Right ventricle myocardium superior (tissue), 1 donor: Measurements from ENCODE around the gene GGTLC1. TPM values are rescaled to one million over a fixed set of nuclear protein-coding genes. Genes with fewer than 3 reads are reported as not detected.

Source experiments
- ATAC-seq: fragments of 200-7000 bp; cut with Tn5 transposase; one replicate; pipeline ENCODE4 v1.9.1; 2020; ENCODE audit warnings: mild to moderate bottlenecking; ENCODE audit not compliant: poor library complexity
- DNase-seq: peaks from one replicate; pipeline ENCODE4 v3.0.0-alpha.2; 2020
- intact Hi-C: fragments of 100-400 bp; cut with DNase I; formaldehyde crosslinking; loops from one replicate; pipeline ENCODE4 v1.11.2; 2022
- long read RNA-seq: library from polyadenylated mRNA; unstranded; transcript quantifications from one replicate; pipeline ENCODE4 v2.0.0, GENCODE V29; 2021
- total RNA-seq: library from RNA; stranded (reverse); fragmentation: NEBNext Ultra II Directional; extraction: Animal tissue kit (Norgen Biotek cat#: 25700); gene quantifications from one replicate; pipeline ENCODE4 v1.2.1, GENCODE V29; 2021
- donor health status: DM: no; HTN: yes; CAD: no; lungs with severe emphysema.

The GGTLC1 gene
- not detected for total RNA-seq
- long read RNA-seq = 0 reads

DNA sequence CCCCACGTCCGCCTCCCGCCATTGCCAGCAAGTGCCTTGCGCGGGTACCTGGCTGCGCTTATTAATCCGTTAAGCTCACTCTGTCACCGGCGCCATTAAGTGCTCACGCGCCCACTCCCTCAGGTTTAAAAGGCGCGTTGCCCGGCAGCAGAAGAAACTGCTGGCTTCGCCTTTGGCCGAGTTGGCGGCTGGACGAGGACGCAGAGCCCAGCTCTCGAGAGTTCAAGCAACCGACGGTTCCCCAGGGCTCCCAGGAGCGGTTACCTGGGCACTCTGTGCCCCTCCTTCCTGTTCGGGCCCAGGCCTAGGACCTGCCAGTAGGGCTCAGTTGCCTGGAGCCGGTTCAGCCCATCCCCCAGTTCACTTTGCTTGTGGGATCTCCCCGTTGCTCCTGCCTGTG is at the start of gene GGTLC1:
GGTLC1 (minus strand) TSS at position 219 of the 400 bp plus-strand sequence. CDS start 2,168 bp downstream, outside the sequence.
- DNase-seq (no peak), ATAC-seq (no peak)
- intact Hi-C loops = no loop called here

DNA sequence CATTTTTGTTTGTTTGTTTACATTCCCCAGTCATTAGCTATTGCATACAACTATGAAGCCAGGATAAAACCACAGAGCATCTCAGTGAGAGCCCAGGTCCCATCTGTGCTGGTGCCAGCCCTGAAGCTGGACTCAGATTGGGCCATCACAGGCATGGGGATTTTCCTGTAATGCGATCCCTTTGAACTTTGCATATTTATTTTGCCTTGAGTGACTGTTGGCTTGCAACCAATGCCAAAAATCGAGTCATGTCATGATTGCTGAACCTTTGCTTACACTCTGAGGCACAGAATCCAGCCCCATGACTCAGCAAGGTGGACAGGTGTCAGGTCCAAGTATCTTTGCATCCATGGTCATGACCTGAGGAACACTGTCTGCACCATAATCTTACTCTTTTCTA is 46.2 kb upstream of the GGTLC1 start:
- no peak for DNase-seq
- intact Hi-C loops = no loop called here
- ATAC-seq = no peak

DNA sequence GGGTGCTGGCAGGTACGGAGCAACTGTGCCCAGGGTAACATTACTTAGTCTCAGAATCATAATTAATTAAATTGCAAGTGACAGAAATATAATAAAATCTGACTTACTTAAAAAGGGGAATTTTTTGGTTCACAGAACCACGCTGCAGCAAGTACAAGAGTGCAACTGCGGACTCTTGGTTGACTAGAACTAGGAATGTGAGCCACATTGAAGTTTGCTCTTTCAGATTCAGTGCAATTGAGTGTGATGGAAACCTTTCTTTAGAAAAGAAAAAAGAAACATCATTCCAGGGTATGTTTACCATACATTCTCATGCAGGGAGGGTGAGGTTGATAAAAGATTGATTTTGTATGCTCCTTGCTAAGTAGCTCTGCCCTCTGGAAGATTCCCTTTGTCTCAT is 45.0 kb upstream of the GGTLC1 start:
- intact Hi-C loops = no loop called here
- no peak for ATAC-seq

DNA sequence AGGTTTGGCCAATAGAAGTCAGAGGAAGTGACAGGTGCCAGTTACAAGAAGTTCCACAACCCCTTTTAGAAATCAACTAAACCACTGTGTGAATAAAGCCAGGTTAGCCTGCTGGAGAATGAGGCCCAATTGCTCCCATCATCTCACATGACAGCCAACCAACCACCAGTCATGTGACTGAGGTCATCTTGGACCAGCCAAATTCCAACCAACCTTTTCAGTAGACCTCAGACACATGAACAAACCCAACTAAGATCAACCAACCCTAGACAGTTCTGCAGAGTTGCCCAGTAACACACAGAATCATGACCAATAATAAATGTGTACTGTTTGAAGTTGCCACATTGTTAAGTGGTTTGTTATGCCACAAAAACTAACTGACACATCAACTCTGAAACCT is 44.6 kb upstream of the GGTLC1 start:
- intact Hi-C loops = no loop called here
- ATAC-seq = no peak

More for the DNA sequence above, 45.0 kb upstream of the GGTLC1 start:
- DNase-seq = no peak

DNA sequence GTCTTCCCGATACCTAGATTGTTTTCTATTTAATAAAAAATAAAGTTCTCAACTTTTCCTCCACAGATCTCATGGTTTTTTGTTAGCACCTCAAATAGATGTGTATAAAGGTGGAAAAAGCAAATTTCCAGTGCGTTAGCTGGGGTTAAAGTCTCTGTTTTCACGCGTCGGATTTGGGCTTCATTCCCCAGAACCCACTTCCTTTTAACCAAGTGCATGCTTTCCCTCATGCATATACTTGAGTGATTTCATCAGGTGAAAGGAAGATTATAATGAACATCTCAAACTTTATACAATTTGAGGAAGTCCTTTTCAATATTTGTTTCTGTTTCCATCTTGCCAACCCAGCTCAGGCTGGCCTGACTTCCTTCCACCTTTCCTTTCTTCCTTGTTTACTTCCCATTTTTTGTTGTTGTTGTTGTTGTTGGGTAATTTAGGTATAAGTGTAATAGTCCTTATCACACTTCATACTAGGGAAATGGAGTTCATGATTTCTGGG is 43.9 kb upstream of the GGTLC1 start:
- intact Hi-C loops = no loop called here
- ATAC-seq (no peak), DNase-seq (no peak)

More for the DNA sequence above, 44.6 kb upstream of the GGTLC1 start:
- DNase-seq = no peak

DNA sequence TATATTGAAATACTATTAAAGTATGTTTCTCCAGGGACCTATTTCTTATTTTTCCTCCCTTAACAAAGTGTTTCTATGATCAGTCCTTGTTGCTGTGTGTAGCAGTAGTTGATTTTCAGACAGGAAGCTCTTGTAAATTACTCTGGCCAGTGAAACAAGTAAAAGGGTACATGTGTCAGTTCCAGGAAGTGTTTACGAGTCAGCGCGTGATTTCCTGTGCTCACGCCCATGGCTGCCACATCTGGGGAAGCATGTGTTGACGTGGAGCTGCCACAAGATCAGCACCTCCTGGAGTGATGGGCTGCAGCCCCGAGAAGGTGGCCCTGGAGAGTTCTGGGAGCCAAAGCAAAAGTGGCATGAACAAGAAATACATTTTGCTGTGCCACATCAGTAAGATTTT is 38.6 kb upstream of the GGTLC1 start:
- intact Hi-C loops = no loop called here
- peak; percentile 73 for ATAC-seq
- peak; percentile 74 for DNase-seq

DNA sequence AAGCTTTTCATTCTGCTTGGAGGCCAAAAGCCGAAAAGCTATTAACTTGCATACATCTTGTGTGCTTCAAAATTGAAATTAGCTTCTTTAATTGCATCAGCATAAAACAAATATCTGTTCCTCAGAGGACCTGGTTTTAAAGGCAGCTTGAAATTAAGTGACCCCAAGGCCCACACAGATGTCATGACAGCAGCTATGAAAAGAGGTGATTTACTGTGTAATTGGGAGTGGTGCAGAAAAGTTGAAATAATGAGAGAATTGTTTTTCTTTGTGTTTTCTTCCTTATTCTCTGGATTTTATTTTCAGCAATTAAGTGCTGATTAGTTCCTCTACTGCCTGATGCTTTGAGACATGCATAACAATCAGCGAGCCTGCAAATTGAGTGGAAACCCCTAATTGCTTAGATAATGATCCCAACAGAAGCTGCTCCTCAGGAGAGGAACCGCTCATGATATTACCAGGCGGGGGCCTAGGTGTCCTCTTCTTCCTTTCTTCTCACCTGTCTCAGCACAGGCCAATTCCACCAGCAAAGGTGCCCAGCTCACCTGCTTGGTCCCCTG is 34.1 kb upstream of the GGTLC1 start:
- no peak for DNase-seq
- intact Hi-C loops = no loop called here
- ATAC-seq = no peak

DNA sequence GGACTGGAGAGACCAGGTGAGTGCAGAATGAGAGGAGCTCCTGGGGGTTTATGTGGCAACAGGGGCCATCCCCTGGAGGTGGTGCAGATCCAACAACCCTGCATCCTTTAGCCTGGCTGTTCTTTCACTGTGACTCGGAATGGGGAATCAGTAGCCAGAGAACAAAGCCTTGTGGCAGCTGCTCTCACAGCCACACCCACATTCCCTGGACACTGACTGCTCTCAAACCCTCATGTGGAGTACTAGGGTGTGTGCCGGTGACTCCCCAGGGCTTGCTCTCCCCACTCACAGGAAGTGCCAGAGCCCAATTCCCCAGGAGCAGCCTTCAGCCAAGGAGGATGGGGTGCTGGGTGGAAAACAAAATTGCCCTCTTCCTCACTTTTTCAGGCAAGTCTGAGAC is 30.2 kb upstream of the GGTLC1 start:
- DNase-seq (no peak), ATAC-seq (no peak)
- intact Hi-C loops = no loop called here

DNA sequence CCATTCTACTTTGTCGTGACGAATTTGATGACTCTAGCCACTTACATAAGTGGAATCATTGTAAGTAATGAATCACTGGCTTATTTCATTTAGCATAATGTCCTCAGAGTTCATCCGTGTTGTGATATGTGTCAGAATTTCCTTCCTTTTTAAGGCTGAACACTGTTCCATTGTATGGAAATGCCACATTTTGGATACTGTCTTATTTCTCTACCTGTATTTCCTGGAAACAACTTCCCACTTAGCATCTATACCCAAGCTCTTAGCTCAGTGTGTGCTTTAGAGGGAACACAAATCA is 28.8 kb upstream of the GGTLC1 start:
- DNase-seq (no peak), ATAC-seq (no peak)
- intact Hi-C loops = no loop called here

DNA sequence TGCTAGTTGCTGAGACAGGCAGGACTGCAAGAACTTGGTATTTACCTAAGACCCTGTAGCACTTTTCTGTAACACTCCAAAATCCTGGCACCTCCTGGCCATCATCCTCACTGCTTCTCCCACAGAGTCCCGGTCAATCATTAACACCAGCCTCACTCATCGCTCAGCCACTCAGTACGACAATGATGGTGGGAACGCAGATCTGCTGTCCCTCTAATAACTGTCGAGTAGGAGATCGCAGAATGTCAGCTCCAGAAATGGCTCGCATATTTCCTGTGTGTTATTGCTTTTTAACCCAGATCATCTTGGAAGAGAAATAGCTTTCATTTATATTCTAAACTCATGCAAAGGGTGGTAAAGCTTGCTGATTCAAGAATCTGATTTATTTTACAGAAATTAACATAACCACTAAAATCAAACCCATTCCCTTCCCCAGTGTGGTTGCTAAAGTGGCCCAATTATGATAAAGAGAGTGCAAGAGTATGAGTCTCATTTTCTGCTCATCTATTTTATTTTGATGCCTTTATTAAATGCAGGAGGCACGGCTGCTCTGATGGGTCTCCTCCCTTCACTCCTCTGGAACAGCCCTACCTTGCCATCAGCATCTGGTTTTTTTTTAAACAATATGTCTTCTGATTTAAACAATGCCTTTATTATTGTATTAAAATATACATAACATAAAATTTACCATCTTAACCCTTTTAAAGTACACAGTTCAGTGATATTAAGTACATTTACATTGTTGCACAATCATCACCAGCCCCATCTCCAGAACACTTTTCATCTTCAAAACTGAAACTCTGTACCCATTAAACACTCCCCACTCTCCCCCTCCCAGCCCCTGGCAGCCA is 28.3 kb upstream of the GGTLC1 start:
- DNase-seq (no peak), ATAC-seq (no peak)
- intact Hi-C loops = no loop called here

DNA sequence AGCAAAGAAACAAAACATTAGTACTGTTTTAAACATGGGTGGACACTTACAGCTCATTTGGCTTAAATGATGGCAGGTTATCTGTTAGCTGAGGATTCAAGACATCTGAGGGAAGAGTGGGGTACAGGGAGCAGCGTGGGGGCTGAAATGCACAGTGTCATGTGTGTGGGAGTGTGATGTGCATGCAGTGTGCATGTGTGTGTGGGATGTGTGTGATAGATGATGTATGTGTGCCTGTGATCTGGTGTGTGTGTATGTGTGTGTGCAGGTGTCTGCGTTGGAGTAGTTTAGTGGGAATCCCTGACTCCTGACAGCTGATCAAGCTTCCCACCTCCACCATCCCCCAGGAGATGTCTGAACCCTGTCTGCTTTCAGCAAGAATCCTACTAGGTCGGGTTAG is 25.4 kb upstream of the GGTLC1 start:
- DNase-seq (no peak), ATAC-seq (no peak)
- intact Hi-C loops = no loop called here

DNA sequence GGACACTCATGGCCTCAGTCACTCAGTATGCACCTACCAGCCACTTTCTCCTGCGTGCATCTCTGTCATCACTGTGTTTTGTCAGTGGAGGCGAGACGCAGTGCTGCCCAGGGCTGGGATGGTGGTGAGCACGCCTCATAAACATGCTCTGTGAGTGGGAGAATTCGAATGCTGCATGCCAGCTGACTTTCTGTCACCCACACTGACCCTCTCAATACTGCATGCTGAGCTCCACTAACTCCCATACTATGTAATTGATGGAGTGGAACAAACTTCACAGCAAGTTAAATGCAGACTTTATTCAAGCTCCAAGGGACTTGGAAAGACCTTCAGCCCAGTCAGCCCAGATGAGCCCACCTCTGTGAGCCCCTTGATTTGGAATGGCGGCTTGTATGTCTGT is 22.7 kb upstream of the GGTLC1 start:
- no peak for ATAC-seq
- intact Hi-C loops = no loop called here

DNA sequence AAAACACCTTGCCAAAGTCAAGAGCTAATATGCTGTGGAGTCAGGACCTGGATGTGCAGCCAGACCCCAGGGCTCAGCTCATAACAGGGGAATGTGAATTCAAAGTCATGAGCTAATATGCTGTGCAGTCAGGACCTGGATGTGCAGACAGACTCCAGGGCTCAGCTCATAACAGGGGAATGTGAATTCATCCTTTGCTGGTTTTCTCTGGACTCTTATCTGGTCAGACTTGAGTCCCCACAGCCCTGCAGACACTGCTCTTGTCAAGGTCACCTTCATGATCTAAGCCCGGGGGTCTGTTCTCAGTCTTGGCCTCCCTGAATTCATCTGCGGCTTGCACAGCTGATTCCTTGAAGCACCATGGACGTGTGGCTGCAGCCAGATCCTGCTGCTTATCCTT is 19.2 kb upstream of the GGTLC1 start:
- no peak for ATAC-seq
- no peak for DNase-seq
- intact Hi-C loops = no loop called here

More for the DNA sequence above, 22.7 kb upstream of the GGTLC1 start:
- DNase-seq = no peak

DNA sequence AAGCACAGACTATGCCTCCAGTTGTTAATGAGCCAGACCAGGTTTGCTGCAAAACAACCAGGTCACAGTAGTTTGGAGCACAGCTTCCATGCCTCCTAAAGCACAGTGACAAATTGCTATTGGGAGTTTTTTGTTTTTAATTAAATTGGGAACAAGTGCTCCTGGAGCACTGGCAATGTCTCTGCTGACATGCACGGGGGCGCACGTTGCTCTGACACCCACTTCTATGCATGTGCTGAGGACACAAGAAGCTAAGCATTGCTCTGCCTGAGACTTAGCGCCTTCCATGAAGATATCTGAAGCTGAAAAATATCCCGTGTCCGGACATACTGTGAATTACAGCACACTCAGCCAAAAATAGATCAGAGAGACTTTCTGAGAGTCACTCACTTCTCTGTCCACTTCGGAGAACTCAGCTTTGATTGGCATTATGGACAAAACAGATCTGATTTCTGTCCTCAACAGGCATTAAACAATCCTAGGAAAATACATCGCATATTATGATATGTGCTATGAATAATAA is 18.6 kb upstream of the GGTLC1 start:
- intact Hi-C loops = no loop called here
- DNase-seq (no peak), ATAC-seq (peak; percentile 60)

DNA sequence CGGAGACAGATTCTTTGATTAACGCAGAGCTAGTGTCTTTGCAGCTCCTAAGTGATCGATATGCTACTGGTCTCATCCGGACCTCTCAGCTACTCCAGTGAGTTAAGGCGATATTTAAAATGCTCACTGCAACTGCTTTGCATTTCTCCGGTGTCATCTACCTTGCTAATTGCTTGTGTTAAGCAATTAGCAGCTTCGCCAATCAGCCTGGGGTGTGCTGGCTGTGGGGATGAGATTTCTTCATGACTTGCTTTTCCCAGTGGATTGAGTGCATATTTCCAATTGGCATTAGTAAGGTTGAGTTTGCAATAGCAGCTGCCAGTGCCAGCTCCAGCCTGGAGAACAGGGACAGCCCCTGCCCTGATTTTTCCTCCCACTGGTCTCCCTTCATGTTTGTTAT is 18.0 kb upstream of the GGTLC1 start:
- ATAC-seq (no peak), DNase-seq (no peak)
- intact Hi-C loops = no loop called here

DNA sequence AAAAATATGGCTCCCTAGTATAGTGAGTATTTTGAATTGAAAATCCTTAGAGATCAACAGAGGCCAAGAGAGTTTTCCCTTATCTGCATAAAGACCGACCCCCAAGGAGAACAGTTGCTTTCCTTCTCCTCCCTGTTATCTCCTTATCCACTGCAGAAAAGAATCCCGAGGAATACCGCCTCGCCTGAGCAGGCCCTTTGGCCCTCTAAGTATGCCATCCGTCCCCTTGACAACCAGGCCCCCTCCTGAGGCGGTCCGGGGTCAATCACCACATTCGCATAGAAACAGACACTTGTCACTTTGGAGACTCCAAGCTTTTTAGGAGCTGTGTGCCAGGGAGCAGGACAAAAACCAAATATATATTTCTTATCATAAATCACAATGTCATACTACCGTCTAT is 15.9 kb upstream of the GGTLC1 start:
- intact Hi-C loops = no loop called here
- DNase-seq (no peak), ATAC-seq (no peak)

DNA sequence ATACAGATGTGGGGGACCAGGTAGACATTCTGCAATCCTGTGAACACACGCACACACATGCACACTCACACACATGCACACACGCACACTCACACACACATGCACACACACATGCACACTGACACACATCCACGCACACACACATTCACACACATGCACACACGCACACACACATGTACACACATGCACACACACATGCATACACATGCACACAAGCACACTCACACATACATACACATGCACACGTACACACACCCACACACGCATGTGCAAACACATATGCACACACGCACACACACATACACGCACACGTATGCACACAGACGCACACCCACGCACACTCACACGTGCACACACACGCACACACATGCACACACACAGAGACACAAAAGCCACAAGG is 14.3 kb upstream of the GGTLC1 start:
- intact Hi-C loops = no loop called here
- ATAC-seq = no peak
- no peak for DNase-seq

DNA sequence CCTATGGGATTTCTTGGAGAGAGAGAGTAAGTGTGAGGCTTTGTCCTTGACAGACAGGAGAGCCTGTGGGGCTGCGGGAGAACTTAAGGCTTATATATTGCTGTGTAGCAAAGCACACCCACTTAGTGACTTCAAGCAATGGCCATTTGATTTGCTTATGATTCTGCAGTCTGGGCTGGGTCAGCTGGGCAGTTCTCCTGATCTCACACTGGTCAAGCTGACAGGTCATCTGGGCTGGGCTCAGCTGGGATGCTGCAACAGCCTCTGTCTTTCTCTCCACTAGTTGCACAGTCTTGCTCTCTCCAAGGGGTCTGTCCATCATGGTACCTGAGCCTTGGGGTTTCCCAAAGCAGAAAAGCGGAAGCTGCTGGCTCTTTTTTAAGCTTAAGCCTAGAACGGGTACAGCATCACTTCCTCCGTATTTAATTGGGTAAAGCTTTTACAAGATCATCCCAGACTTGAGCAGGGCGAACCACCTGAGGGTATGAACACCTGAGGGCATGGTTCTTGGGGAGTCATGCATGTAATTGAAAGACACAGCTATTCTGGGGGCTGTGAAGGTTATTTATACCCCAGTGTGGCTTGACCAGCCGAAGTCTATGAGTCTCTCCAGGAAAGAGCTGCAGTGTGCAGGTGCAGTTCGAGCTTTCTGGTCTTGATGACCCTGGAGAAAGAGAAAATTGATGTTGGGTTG is 13.3 kb upstream of the GGTLC1 start:
- ATAC-seq (no peak), DNase-seq (no peak)
- intact Hi-C loops = no loop called here

DNA sequence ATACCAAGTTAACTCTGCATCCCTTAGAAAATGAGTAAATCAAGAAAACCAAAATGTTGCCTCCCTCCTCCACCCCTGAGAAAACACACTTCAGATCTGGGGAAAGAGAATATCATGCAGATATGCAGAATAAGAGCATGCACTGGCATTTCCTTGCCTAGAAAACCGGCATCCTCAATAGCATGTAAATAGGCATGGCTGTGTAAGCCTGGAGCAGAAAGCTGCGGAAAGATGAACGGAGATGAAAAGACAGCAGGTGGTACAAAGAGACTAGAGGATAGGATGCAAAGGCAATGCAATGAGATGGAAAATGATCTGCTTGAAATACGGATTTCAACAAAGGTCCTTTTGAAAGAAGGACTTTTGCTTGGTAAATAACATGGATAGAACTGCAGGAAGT is 10.3 kb upstream of the GGTLC1 start:
- DNase-seq (no peak), ATAC-seq (no peak)
- intact Hi-C loops = loop anchor here (5.0 kb wide), 2 partner anchors 62 to 112 kb away; no protein-coding TSS in a partner anchor

DNA sequence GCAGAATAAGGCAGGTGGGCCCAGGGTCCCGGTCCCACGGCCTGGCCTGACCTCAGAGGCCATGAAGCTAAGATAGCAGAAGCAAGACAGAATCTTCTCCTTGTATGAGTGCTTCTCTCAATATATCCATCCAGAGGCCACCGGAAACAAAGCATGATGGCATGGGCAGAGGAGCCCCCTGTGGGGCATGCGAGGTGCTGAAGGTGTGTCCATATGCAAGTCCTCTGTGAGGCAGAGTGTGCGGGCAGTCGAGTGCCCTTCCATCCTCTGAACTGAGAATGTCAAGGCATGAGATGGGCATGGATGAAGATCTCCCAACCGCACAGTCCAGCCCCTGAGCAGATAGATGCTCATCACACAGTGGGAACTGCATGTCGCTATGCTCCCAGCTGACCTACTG is 9.8 kb upstream of the GGTLC1 start:
- intact Hi-C loops = loop anchor here (5.0 kb wide), 2 partner anchors 61 to 111 kb away; no protein-coding TSS in a partner anchor
- ATAC-seq (no peak), DNase-seq (no peak)
